Muscle of leg (tissue), 11 donors: ENCODE results near the gene AVEN. TPM values are rescaled to one million over a fixed set of nuclear protein-coding genes. Genes with fewer than 3 reads are reported as not detected.

Source experiments
- DNase-seq: peaks from one replicate; pipeline ENCODE4 v3.0.0; 2013
- H3K27ac ChIP-seq: one replicate; pipeline ENCODE4 v1.5.1; 2013; ENCODE audit warnings: mild to moderate bottlenecking, low read length, control low read depth
- H3K27me3 ChIP-seq: one replicate; pipeline ENCODE4 v1.6.1; 2013; ENCODE audit warnings: low read length; ENCODE audit not compliant: control insufficient read depth, insufficient read depth
- H3K36me3 ChIP-seq: one replicate; pipeline ENCODE4 v1.6.1; 2013; ENCODE audit warnings: low read length; ENCODE audit not compliant: control insufficient read depth, insufficient read depth
- H3K4me1 ChIP-seq: one replicate; pipeline ENCODE4 v1.6.1; 2013; ENCODE audit warnings: low read length; ENCODE audit not compliant: control insufficient read depth, insufficient read depth
- H3K4me3 ChIP-seq: one replicate; pipeline ENCODE4 v1.5.1; 2013; ENCODE audit warnings: low read length, control low read depth
- H3K9me3 ChIP-seq: replicated peaks from 2 replicates; pipeline ENCODE4 v1.6.1; 2013; ENCODE audit warnings: low read depth, low read length; ENCODE audit not compliant: control insufficient read depth
- WGBS: methylation state at CpG from one replicate; pipeline ENCODE4 v1.1.5; 2013; ENCODE audit warnings: missing lambda C conversion rate; ENCODE audit not compliant: insufficient coverage; 5-methylcytosine and 5-hydroxymethylcytosine counted together
- polyA plus RNA-seq, 8 donors: library from polyadenylated mRNA; unstranded; fragments of 120-200 nt; gene quantifications; one replicate each; pipeline versions ENCODE4 v1.2.1 to v1.2.3, GENCODE V29; 2013; ENCODE audit warnings: inconsistent platforms in 1 of 8, low replicate concordance in 1 of 8; ENCODE audit not compliant: insufficient read length in 8 of 8, insufficient read depth in 1 of 8
- total RNA-seq: library from RNA; stranded (reverse); fragments of 120-200 nt; gene quantifications from one replicate; pipeline ENCODE4 v1.2.4, GENCODE V29; 2013

The AVEN gene
- total and polyA plus RNA-seq, 9 donors = 16.7 to 22.8 (median 20.0) TPM

DNA sequence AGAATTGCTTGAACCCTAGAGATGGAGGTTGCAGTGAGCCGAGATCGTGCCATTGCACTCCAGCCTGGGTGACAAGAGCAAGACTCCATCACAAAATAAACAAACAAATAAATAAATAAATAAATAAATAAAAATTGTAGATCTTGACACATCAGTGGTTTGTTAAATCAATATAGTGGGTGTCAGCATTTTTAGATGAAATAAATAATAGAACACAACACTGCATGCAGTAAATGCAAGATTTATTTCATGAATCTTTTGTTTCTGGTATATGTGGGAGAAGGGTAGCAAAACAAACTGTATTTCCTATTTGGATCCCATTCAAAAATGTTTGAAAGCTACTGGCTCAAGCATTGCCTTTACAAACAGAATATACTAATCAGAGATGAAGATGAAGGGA lies 106.3 kb downstream of the AVEN start:
- no peak overlapping the region for H3K4me3 ChIP-seq
- H3K27ac ChIP-seq = no peak overlapping the region
- no peaks in the 10 kb centered on the region for H3K4me1 ChIP-seq
- no peak for DNase-seq
- no peaks in the 10 kb centered on the region for H3K9me3 ChIP-seq
- no CpG with 5 or more reads among the region's 2 CpGs for WGBS
- H3K27me3 ChIP-seq = no peaks in the 10 kb centered on the region
- no peaks in the 10 kb centered on the region for H3K36me3 ChIP-seq

DNA sequence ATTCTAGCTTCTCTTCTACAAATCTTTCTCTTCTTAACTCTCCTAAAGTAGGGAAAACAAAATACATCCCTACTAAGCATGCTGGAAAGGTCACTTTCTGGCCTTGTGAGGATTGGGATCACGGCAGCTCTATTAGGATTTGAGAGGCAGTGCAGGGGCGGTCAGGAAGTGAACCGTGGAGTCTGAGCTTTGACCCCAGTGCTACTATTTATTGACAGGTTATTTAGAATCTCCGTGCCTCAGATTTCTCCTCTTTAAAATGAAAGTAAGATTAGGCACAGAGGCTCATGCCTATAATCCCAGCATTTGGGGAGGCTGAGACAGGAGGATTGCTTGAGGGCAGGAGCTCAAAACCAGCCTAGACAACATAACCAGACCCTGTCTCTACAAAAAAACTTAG lies 112.7 kb downstream of the AVEN start:
- Histone ChIP-seq H3K27me3 (no peaks in the 10 kb centered on the region), H3K9me3 (peaks cover 2% of the 10 kb centered on the region)
- WGBS = 40% methylated on average over 1 of the region's 4 CpGs

DNA sequence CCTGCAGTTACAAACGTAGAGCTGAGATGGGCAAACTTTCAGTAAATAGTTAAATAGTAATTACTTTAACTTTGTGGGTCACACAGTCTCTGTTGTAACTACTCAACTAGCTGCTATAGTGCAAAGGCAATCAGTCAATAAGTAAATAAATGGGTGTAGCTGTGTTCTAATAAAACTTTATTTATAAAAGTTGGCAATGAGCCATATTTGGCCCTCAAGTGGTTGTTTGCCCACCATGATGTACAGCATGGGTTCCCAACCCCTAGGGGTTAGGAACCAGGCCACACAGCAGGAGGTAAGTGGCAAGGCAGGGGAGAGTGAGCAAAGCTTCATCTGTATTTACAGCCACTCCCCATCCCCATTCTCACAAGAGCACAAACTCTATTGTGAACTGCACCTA lies 115.6 kb downstream of the AVEN start:
- DNase-seq = no peak
- no peaks in the 10 kb centered on the region for H3K36me3 ChIP-seq
- H3K9me3 ChIP-seq = peaks cover 2% of the 10 kb centered on the region
- no peaks in the 10 kb centered on the region for H3K4me1 ChIP-seq
- no peak overlapping the region for H3K27ac ChIP-seq
- no peak overlapping the region for H3K4me3 ChIP-seq
- H3K27me3 ChIP-seq = no peaks in the 10 kb centered on the region
- no CpG with 5 or more reads among the region's 1 CpG for WGBS

More for the DNA sequence above, 112.7 kb downstream of the AVEN start:
- H3K27ac ChIP-seq = no peak overlapping the region
- DNase-seq = no peak
- no peak overlapping the region for H3K4me3 ChIP-seq
- H3K36me3 ChIP-seq = no peaks in the 10 kb centered on the region
- H3K4me1 ChIP-seq = no peaks in the 10 kb centered on the region

DNA sequence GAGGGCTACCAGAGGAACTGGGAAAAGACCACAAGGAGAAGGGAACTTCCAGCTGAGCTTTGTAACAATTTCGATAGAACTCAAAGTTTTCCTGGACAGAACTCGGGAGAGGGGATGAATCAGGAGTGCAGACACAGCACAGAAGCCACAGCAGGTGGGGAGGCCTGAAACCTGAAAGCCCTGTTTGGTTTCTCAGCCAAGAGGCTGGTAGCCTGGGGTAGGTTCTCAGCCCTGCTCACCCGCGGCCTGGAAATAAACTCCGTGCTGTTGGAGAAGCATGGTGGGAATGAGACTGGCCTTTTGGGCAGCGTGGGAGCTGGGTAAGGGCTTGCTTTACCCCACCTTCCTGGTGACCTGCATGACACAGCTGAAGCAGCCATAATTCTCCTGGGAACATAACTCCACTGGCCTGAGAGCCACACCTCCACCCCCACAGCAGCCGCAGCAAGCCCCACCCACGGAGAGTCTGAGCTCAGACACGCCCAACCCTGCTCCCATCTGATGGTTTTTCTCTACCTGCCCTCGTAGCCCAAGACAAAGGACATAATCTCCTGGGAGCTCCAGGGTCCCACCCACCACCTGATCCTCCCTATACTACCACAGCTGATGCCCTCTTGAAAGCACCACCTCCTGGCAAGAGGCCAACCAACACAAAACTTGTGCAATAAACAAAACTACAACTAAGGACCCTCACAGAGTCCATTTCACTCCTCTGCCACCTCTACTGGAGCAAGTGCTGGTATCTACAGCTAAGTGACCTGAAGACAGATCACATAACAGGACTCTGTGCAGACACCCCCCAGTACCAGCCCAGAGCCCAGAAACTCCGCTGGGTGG lies 123.2 kb downstream of the AVEN start:
- Histone ChIP-seq H3K9me3 (no peaks in the 10 kb centered on the region), H3K27ac (no peak overlapping the region), H3K36me3 (no peaks in the 10 kb centered on the region), H3K4me3 (no peak overlapping the region), H3K4me1 (no peaks in the 10 kb centered on the region), H3K27me3 (no peaks in the 10 kb centered on the region)
- DNase-seq = no peak
- WGBS = 76% methylated on average over 9 of the region's 11 CpGs

DNA sequence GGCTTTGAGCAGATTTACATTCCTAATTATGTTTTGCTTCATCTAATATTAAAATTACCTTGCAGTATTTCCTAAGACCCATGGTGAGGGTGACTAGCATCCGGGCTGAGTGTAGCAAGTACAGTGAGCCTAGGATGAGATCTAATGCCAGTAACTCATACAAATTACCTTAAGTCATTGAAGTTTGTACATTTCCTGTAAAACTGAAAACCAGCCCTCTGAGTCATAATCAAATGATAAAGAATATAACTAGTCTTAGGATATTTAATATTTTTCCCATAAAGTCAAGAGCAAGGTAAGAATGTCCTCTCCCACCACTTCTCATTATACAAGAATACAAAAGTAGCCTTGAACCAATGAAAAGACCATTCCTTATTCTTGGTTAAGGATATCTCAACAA lies 125.5 kb downstream of the AVEN start:
- no CpG with 5 or more reads among the region's 1 CpG for WGBS
- no peak overlapping the region for H3K4me3 ChIP-seq

DNA sequence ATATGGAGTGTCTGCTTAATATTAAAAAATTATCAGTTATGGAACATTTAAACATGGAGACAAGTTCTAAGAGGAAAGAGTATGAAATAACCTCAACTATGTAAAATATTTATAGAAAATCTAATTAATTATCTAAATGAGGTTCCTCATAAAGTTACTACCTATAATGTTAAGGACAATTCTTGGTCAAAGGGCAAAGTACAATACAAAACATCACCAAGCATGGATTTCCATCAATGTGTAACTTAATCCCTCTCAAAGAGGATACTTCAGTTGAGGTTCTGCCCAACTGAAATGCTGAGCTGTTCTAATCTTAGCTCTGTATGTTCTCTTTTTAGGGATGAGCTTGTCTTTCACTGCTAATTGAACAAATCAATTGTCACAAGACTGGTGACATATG lies 126.7 kb downstream of the AVEN start:
- no peak for DNase-seq
- Histone ChIP-seq H3K36me3 (no peaks in the 10 kb centered on the region), H3K9me3 (no peaks in the 10 kb centered on the region), H3K27ac (no peak overlapping the region), H3K4me1 (no peaks in the 10 kb centered on the region), H3K4me3 (no peak overlapping the region), H3K27me3 (no peaks in the 10 kb centered on the region)

More for the DNA sequence above, 125.5 kb downstream of the AVEN start:
- Histone ChIP-seq H3K27me3 (no peaks in the 10 kb centered on the region), H3K27ac (no peak overlapping the region), H3K4me1 (no peaks in the 10 kb centered on the region), H3K36me3 (no peaks in the 10 kb centered on the region), H3K9me3 (no peaks in the 10 kb centered on the region)
- no peak for DNase-seq

DNA sequence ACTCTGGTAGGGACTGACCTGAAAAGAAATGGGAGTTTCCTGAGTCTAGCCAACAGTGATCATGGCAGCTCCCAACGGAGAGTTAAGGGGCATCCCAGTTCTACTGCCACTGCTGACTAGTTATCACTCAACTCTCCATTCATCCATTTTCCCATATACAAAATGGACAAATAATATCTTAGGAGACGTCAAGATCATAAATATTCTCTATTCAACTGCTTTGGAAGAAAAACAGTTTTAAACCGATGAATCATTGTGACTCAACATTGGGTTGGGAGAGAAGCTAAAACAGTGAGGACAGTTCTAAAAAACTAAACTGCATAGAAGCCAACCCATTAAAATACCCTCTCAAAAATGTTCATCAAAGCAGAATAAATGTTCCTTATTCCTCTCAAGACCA lies 128.3 kb downstream of the AVEN start:
- Histone ChIP-seq H3K36me3 (no peaks in the 10 kb centered on the region), H3K9me3 (no peaks in the 10 kb centered on the region), H3K27me3 (no peaks in the 10 kb centered on the region), H3K4me1 (no peaks in the 10 kb centered on the region), H3K4me3 (no peak overlapping the region), H3K27ac (no peak overlapping the region)
- WGBS = 86% methylated on average over 1 of the region's 3 CpGs
- no peak for DNase-seq

DNA sequence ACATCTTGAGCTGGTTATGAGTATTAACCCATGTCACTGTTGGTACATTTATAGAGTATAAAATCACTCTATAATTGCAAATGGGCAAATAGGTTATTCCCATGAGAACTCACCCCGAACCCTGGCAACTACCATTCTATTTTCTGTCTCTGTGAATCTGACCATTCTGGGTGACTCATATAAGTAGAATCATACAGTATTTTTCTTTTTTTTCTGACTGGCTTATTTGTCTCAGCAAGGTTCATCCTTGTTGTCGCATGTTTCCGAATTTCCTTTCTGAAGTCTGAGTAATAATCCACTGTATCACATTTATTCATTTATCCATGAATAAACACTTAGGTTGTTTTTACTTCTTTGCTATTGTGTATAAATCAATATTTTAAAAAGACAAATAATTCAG lies 130.6 kb downstream of the AVEN start:
- Histone ChIP-seq H3K27ac (no peak overlapping the region), H3K4me1 (no peaks in the 10 kb centered on the region), H3K36me3 (no peaks in the 10 kb centered on the region), H3K9me3 (no peaks in the 10 kb centered on the region), H3K27me3 (no peaks in the 10 kb centered on the region), H3K4me3 (no peak overlapping the region)
- no peak for DNase-seq
- WGBS = no CpG with 5 or more reads among the region's 3 CpGs

DNA sequence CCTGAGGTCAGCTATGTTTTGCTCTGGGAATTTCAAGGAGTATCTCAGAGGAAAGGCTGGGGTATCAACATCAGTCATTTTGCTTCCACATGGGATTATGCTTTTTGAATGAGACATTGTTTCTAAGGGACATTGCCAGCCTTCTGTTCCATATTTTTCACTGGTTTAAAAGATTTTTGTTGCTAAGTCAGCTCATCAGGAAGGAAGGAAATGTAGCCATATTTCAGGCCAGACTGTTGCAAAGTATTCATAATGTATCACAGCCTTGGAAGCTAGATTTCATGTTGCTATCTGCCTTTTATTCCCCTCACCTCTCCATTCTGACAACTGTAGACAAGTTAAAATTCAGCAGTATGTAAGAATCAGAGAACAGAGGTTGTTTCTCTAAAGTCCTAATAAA lies 131.7 kb downstream of the AVEN start:
- Histone ChIP-seq H3K4me3 (no peak overlapping the region), H3K27ac (no peak overlapping the region), H3K36me3 (no peaks in the 10 kb centered on the region), H3K9me3 (no peaks in the 10 kb centered on the region), H3K4me1 (no peaks in the 10 kb centered on the region), H3K27me3 (no peaks in the 10 kb centered on the region)
- peak; percentile 2 for DNase-seq

DNA sequence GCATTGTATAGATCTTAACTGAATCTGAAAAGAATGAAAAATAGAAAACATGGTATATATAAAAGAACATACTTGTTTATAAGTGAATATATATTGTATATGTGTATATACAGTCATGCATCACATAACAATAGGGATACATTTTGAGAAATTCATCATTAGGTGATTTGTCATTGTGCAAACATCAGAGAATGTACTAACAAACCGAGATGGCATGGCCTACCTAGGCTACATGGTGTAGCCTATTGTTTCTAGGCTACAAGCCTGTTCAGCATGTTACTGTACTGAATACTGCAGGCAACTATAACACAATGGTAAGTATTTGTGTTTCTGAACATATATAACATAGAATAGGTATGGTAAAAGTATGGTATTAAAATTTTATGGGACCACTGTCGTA lies 135.3 kb downstream of the AVEN start:
- Histone ChIP-seq H3K36me3 (no peaks in the 10 kb centered on the region), H3K27ac (no peak overlapping the region), H3K4me3 (no peak overlapping the region), H3K27me3 (no peaks in the 10 kb centered on the region), H3K4me1 (no peaks in the 10 kb centered on the region), H3K9me3 (no peaks in the 10 kb centered on the region)
- no peak for DNase-seq
- 80% methylated on average over 1 of the region's 2 CpGs for WGBS

DNA sequence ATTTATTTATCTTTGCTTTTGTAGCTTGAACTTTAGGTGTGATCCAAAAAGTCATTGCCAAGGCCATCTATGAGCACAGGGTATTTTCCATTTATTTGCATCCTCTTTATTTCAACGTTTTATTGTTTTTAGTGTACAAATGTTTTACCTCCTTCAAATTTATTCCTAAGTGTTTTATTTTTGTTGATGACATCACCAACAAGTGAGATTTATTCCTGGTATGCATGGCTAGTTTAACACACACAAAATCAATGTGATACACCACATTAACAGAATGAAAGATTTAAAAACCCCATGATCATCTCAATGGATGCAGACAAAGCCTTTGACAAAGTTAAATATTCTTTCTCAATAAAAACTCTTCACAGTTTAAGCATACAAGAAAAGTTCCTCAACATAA lies 137.0 kb downstream of the AVEN start:
- WGBS = no CpG with 5 or more reads among the region's 1 CpG
- no peaks in the 10 kb centered on the region for H3K4me1 ChIP-seq
- H3K27ac ChIP-seq = no peak overlapping the region
- H3K36me3 ChIP-seq = no peaks in the 10 kb centered on the region
- no peak overlapping the region for H3K4me3 ChIP-seq
- DNase-seq = no peak
- H3K27me3 ChIP-seq = no peaks in the 10 kb centered on the region
- H3K9me3 ChIP-seq = no peaks in the 10 kb centered on the region
